Measurements from ENCODE around the gene AZGP1. TPM values are rescaled to one million over a fixed set of nuclear protein-coding genes. Genes with fewer than 3 reads are reported as not detected.

AZGP1 gene
- total RNA-seq, 1 experiment from 2014 or later: 1.6 TPM

DNA sequence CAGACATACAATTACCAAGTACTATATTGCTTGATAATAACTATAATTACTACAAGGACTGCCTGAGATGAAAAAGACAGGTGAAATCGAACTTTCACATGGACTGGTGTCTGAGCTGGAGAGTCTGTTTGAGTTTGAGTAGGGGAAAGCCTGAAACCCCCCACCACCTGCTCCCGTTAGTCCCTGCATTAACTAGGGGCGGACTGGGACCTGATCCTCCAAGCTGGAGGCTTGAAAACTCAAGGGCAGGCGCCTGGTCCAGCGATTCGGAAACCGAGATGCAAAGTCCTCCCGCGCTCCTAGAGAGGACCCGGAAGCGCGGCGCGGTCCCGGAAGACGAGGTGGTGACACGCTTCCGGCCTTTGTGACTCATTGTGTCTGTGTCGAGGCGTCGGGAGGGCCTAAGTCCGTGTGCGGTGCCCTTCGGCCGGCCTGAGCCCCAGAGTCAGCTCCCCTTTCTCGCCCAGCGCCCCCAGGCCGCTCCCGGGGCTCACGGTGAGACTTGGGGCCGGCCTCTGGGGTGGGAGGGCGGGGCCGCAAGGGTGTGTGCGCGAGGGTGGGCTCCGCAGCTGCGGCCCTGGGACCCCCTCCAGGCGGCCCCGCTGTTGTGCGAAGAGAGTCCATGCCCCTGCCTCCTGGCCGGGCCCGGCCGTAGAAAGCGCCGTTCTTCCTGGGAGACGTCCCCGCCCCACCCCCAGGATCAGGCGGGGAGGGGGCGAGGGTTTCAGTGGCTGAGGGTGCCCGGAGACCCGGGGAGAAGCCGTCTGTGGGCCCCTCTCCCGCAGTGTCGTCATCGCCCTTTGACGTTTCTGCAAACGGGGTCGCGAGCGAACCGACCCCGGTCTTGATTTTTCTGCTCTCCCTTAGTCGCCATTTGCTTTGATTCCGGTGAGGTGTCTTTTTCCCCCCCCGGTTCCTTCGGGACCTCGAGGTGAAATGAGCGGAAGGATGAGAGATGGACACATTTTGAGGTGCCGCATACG, 39.7 kb upstream of the AZGP1 start, which contains the start of gene ZKSCAN1:
TSS of gene ZKSCAN1 (plus strand) at position 365 of the 983 bp plus-strand sequence. CDS start 7,911 bp downstream, outside the sequence.
- H3K27ac Mint-ChIP-seq: peak within 1 kb of the TSS; percentile 95
- peaks cover 5% of the 10 kb centered on the region for H3K27me3 Mint-ChIP-seq (ENCODE audit: low read depth)
- DNase-seq (ENCODE audit: low spot score): peak; percentile 85
- ChIA-PET CTCF (interaction anchor here (0.6 to 0.9 kb wide), 3 partner anchors 24 to 568 kb away, joined by 3 to 4 read pairs (median 3); no protein-coding TSS in a partner anchor), POLR2A (interaction anchor here (0.5 to 1.4 kb wide), 5 partner anchors 12 to 474 kb away, joined by 3 to 4 read pairs (median 3); partner anchors contain the start of gene ZSCAN21)
- peaks cover 22% of the 10 kb centered on the region for H3K4me1 Mint-ChIP-seq
- H3K9me3 Mint-ChIP-seq: no peaks in the 10 kb centered on the region
- H3K4me3 Mint-ChIP-seq: peak within 1 kb of the TSS; percentile 90
- peak; percentile 94 for ATAC-seq
- peaks cover 3% of the 10 kb centered on the region; the same call in 1 of the 2 replicates for H3K36me3 Mint-ChIP-seq
- TF ChIP-seq, protein P1, sequence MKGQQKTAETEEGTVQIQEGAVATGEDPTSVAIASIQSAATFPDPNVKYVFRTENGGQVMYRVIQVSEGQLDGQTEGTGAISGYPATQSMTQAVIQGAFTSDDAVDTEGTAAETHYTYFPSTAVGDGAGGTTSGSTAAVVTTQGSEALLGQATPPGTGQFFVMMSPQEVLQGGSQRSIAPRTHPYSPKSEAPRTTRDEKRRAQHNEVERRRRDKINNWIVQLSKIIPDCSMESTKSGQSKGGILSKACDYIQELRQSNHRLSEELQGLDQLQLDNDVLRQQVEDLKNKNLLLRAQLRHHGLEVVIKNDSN (CRISPR knock-in tag; IDR thresholded peaks at IDR 0.05): peak; percentile 35; the same call in 1 of the 2 replicates
- TF ChIP-seq, protein P2, sequence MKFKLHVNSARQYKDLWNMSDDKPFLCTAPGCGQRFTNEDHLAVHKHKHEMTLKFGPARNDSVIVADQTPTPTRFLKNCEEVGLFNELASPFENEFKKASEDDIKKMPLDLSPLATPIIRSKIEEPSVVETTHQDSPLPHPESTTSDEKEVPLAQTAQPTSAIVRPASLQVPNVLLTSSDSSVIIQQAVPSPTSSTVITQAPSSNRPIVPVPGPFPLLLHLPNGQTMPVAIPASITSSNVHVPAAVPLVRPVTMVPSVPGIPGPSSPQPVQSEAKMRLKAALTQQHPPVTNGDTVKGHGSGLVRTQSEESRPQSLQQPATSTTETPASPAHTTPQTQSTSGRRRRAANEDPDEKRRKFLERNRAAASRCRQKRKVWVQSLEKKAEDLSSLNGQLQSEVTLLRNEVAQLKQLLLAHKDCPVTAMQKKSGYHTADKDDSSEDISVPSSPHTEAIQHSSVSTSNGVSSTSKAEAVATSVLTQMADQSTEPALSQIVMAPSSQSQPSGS (CRISPR knock-in tag; IDR thresholded peaks at IDR 0.05; ENCODE audit: borderline replicate concordance, low read depth): no peak
- no peak for TF ChIP-seq ZNF317 (CRISPR knock-in tag; IDR thresholded peaks at IDR 0.05; ENCODE audit: borderline replicate concordance, low read depth)
- no peak for TF ChIP-seq GTF2I (CRISPR knock-in tag; conservative IDR thresholded peaks at IDR 0.05)
- TF ChIP-seq ZBTB21 (CRISPR knock-in tag; IDR thresholded peaks at IDR 0.05; ENCODE audit: borderline replicate concordance): no peak
- peak; percentile 81 for TF ChIP-seq GABPB1 (CRISPR knock-in tag; IDR thresholded peaks at IDR 0.05)
- TF ChIP-seq, protein P3, sequence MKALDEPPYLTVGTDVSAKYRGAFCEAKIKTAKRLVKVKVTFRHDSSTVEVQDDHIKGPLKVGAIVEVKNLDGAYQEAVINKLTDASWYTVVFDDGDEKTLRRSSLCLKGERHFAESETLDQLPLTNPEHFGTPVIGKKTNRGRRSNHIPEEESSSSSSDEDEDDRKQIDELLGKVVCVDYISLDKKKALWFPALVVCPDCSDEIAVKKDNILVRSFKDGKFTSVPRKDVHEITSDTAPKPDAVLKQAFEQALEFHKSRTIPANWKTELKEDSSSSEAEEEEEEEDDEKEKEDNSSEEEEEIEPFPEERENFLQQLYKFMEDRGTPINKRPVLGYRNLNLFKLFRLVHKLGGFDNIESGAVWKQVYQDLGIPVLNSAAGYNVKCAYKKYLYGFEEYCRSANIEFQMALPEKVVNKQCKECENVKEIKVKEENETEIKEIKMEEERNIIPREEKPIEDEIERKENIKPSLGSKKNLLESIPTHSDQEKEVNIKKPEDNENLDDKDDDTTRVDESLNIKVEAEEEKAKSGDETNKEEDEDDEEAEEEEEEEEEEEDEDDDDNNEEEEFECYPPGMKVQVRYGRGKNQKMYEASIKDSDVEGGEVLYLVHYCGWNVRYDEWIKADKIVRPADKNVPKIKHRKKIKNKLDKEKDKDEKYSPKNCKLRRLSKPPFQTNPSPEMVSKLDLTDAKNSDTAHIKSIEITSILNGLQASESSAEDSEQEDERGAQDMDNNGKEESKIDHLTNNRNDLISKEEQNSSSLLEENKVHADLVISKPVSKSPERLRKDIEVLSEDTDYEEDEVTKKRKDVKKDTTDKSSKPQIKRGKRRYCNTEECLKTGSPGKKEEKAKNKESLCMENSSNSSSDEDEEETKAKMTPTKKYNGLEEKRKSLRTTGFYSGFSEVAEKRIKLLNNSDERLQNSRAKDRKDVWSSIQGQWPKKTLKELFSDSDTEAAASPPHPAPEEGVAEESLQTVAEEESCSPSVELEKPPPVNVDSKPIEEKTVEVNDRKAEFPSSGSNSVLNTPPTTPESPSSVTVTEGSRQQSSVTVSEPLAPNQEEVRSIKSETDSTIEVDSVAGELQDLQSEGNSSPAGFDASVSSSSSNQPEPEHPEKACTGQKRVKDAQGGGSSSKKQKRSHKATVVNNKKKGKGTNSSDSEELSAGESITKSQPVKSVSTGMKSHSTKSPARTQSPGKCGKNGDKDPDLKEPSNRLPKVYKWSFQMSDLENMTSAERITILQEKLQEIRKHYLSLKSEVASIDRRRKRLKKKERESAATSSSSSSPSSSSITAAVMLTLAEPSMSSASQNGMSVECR (CRISPR knock-in tag; IDR thresholded peaks at IDR 0.05; ENCODE audit: borderline replicate concordance): peak; percentile 78; the same call in 1 of the 2 replicates
- peak; percentile 88; the same call in 1 of the 2 replicates for TF ChIP-seq JUN (CRISPR knock-in tag; IDR thresholded peaks at IDR 0.05)
- 0 out of 2 replicates have a peak, but pooled peaks have one; percentile 35 for TF ChIP-seq RELA (CRISPR knock-in tag; IDR thresholded peaks at IDR 0.05; ENCODE audit: borderline replicate concordance)
- TF ChIP-seq, protein P4, sequence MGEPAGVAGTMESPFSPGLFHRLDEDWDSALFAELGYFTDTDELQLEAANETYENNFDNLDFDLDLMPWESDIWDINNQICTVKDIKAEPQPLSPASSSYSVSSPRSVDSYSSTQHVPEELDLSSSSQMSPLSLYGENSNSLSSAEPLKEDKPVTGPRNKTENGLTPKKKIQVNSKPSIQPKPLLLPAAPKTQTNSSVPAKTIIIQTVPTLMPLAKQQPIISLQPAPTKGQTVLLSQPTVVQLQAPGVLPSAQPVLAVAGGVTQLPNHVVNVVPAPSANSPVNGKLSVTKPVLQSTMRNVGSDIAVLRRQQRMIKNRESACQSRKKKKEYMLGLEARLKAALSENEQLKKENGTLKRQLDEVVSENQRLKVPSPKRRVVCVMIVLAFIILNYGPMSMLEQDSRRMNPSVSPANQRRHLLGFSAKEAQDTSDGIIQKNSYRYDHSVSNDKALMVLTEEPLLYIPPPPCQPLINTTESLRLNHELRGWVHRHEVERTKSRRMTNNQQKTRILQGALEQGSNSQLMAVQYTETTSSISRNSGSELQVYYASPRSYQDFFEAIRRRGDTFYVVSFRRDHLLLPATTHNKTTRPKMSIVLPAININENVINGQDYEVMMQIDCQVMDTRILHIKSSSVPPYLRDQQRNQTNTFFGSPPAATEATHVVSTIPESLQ (CRISPR knock-in tag; IDR thresholded peaks at IDR 0.05): no peak
- peak; percentile 90 for TF ChIP-seq CREM (CRISPR knock-in tag; IDR thresholded peaks at IDR 0.05)
- TF ChIP-seq ZNF121 (CRISPR knock-in tag; IDR thresholded peaks at IDR 0.05): no peak
- TF ChIP-seq, protein P5, sequence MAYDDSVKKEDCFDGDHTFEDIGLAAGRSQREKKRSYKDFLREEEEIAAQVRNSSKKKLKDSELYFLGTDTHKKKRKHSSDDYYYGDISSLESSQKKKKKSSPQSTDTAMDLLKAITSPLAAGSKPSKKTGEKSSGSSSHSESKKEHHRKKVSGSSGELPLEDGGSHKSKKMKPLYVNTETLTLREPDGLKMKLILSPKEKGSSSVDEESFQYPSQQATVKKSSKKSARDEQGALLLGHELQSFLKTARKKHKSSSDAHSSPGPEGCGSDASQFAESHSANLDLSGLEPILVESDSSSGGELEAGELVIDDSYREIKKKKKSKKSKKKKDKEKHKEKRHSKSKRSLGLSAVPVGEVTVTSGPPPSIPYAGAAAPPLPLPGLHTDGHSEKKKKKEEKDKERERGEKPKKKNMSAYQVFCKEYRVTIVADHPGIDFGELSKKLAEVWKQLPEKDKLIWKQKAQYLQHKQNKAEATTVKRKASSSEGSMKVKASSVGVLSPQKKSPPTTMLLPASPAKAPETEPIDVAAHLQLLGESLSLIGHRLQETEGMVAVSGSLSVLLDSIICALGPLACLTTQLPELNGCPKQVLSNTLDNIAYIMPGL (CRISPR knock-in tag; IDR thresholded peaks at IDR 0.05): 0 out of 2 replicates have a peak, but pooled peaks have one; percentile 22
- no peak for TF ChIP-seq ATF1 (CRISPR knock-in tag; IDR thresholded peaks at IDR 0.05)
- TF ChIP-seq CREB1 (CRISPR knock-in tag; IDR thresholded peaks at IDR 0.05): 0 out of 2 replicates have a peak, but pooled peaks have one; percentile 33
- no peak for TF ChIP-seq EMX1 (CRISPR knock-in tag; IDR thresholded peaks at IDR 0.05)
- peak; percentile 54; the same call in 1 of the 2 replicates for TF ChIP-seq SP1 (CRISPR knock-in tag; conservative IDR thresholded peaks at IDR 0.05)
- TF ChIP-seq, protein P6, sequence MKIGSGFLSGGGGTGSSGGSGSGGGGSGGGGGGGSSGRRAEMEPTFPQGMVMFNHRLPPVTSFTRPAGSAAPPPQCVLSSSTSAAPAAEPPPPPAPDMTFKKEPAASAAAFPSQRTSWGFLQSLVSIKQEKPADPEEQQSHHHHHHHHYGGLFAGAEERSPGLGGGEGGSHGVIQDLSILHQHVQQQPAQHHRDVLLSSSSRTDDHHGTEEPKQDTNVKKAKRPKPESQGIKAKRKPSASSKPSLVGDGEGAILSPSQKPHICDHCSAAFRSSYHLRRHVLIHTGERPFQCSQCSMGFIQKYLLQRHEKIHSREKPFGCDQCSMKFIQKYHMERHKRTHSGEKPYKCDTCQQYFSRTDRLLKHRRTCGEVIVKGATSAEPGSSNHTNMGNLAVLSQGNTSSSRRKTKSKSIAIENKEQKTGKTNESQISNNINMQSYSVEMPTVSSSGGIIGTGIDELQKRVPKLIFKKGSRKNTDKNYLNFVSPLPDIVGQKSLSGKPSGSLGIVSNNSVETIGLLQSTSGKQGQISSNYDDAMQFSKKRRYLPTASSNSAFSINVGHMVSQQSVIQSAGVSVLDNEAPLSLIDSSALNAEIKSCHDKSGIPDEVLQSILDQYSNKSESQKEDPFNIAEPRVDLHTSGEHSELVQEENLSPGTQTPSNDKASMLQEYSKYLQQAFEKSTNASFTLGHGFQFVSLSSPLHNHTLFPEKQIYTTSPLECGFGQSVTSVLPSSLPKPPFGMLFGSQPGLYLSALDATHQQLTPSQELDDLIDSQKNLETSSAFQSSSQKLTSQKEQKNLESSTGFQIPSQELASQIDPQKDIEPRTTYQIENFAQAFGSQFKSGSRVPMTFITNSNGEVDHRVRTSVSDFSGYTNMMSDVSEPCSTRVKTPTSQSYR (CRISPR knock-in tag; IDR thresholded peaks at IDR 0.05): 0 out of 2 replicates have a peak, but pooled peaks have one; percentile 17
- no peak for TF ChIP-seq HMGA2 (CRISPR knock-in tag; IDR thresholded peaks at IDR 0.05)
- TF ChIP-seq, protein P7, sequence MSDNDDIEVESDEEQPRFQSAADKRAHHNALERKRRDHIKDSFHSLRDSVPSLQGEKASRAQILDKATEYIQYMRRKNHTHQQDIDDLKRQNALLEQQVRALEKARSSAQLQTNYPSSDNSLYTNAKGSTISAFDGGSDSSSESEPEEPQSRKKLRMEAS (CRISPR knock-in tag; IDR thresholded peaks at IDR 0.05): peak; percentile 70; the same call in 1 of the 2 replicates
- peak; percentile 73; the same call in 1 of the 2 replicates for TF ChIP-seq TEAD1 (CRISPR knock-in tag; IDR thresholded peaks at IDR 0.05)

Data from WTC11 (cell line).